GM12865 (cell line): ENCODE data around the gene ALDH7A1.

Experiments used
- DNase-seq: peaks from one replicate; pipeline ENCODE4 v3.0.0; 2010; ENCODE audit warnings: low read depth
- H3K4me3 ChIP-seq: 2 replicates; pipeline ENCODE4 v1.5.1; 2011; ENCODE audit warnings: mild to moderate bottlenecking, low read depth, low read length, control low read depth
- CTCF ChIP-seq: IDR thresholded peaks from 2 replicates; pipeline ENCODE4 v1.5.1; 2011; ENCODE audit warnings: low read length, control low read depth, low read depth, inconsistent platforms; ENCODE audit not compliant: insufficient read depth; ENCODE audit errors: missing control alignments

ALDH7A1 gene

GRCh38 chr5:126511961-126512360 lies 83.1 kb downstream of the ALDH7A1 start:
- no peak overlapping the region for H3K4me3 ChIP-seq
- TF ChIP-seq CTCF = no peak
- no peak for DNase-seq

GRCh38 chr5:126509339-126509738 lies 85.7 kb downstream of the ALDH7A1 start:
- TF ChIP-seq CTCF = no peak
- H3K4me3 ChIP-seq = no peak overlapping the region
- no peak for DNase-seq

DNA sequence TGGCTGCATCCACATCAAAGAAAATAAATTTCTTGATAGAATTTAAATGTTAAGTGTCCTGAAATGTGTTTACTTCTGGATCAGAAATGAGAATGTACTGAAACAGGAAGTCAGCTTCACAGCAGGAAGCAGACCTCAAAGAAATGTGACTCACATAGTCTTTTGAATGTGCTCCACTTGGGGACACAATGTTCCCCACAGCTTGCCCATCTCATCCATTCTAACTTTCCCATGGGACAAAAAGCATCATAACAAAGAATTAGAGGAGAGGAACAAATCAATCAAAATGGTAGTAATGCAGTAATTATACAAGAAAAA lies 86.1 kb downstream of the ALDH7A1 start:
- H3K4me3 ChIP-seq = no peak overlapping the region
- TF ChIP-seq CTCF = no peak
- DNase-seq = peak; percentile 4

DNA sequence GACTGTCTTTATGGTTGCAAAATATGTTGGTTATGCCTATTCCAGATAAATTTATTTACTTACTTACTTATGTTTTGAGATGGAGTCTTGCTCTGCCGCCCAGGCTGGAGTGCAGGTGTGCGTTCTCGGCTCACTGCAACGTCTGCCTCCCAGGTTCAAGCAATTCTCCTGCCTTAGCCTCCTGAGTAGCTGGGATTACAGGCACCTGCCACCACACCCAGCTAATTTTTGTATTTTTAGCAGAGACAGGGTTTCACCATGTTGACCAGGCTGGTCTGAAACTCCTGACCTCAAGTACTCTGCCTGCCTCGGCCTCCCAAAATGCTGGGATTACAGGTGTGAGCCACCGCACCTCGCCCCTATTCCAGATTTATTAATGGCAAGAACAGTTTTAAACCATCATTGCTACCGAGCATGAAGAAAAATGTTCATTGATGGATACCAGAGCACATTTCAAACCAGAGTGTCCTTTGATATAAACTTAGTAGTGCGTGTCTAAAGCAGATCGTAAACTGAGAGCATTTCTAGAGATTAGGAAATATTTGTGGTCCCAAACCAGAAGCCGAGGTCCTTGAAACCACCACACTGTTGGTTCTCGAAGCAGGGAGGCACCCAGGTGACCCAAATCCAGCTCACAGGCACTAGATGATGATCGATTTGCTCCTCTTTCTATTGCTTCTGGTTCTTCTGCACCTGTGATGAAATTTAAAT lies 86.6 kb downstream of the ALDH7A1 start:
- no peak for DNase-seq
- no peak for TF ChIP-seq CTCF
- H3K4me3 ChIP-seq = no peak overlapping the region

- no peak for DNase-seq
- TF ChIP-seq CTCF = no peak
- no peak overlapping the region for H3K4me3 ChIP-seq
Measured at GRCh38 chr5:126506079-126506478, 88.9 kb downstream of the ALDH7A1 start.

DNA sequence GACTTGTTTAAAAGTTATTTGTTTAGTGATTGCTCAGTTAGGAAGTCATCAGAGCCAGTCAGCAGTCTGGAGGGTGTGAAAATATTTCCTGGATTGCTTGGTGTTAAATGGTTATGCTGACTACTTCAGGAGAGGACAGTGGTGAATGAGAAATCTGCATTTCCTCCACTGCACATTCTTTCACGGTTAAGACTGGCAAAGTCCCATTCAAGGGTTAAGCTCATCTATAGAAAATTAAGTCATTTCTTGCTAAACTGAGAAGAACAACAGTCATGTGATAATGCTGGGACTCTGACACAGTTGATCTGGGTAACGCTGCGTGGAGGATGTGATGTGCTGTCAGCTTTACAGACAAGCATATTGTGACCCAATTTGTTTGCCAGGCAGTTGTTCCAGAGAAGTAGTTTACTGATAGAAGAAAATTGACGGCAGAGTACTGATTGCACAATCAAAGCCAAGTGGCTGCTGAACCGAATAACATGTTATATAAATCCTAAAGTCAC lies 91.4 kb downstream of the ALDH7A1 start:
- DNase-seq = no peak
- no peak for TF ChIP-seq CTCF
- H3K4me3 ChIP-seq = no peak overlapping the region

DNA sequence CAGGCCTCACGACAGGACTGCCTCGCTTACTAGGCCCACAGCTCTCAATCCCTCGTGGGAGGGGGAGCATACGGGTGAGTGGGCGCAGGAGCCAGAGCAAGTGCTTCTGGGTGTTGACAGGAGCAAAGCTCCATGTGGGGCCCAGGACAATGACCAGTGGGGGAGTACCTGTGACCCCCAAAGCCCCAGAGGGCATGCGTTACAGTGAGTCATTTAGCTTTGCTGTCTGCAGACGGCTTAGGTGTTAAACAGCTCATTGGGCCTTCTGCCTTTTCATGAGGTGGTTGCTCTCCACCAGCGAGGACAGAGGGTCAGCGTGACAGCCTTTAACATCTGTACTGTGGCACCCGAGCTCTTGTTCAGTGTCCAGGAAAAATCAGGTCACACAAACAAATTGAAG lies 93.6 kb downstream of the ALDH7A1 start:
- H3K4me3 ChIP-seq = no peak overlapping the region
- TF ChIP-seq CTCF = no peak
- no peak for DNase-seq
